ENCODE measurements around the gene COG5. TPM values are rescaled to one million over a fixed set of nuclear protein-coding genes. Genes with fewer than 3 reads are reported as not detected.

COG5 gene
- total and polyA plus RNA-seq, 9 of the 15 experiments (the other 6 are each of a cell fraction or from before 2014, with no cell fraction given), result 15.3 to 75.1 (median 56.4) TPM

DNA sequence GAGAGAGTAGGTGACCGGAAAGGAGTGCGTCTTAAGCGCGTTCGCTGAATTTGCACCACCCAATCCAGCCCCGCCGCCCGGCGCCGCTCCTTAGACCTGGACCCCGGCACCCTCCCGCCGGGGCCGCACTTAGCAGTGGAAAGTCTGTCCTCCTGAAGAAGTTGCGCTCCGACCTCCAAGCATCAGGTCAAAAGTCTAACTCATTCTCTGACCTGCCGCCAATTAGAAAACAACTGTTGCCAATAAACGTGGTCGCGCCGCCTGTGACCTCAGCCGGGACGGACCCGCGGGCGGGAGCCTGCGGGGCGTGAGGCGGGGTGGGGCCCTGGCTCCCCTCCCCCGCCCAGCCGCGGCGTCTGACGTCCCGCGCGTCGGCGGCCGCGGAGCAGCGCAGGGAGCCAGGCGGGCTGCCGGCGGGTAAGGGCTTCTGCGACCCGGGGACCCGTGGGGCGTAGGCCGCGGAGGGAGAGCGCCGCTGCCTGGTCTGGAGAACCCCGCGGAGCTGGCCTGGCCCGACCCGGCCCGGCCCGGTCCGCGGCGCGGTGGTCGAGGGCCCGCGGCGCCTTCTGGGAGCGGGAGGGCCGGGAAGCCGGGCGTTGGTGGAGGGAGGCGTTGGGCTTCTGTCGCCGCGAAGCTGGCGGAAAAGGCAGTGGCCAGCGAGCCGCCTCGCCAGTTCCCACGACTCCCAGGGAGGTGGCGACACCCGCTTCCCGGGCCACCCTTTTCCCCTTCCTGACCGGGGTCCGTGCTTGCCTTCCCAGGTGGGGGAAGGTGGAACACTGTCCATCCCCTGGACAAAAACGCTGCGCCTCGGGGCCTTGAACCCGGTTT, 16.4 kb upstream of the COG5 start, which contains the start of gene BCAP29 (continued):
- TF ChIP-seq, protein P1, sequence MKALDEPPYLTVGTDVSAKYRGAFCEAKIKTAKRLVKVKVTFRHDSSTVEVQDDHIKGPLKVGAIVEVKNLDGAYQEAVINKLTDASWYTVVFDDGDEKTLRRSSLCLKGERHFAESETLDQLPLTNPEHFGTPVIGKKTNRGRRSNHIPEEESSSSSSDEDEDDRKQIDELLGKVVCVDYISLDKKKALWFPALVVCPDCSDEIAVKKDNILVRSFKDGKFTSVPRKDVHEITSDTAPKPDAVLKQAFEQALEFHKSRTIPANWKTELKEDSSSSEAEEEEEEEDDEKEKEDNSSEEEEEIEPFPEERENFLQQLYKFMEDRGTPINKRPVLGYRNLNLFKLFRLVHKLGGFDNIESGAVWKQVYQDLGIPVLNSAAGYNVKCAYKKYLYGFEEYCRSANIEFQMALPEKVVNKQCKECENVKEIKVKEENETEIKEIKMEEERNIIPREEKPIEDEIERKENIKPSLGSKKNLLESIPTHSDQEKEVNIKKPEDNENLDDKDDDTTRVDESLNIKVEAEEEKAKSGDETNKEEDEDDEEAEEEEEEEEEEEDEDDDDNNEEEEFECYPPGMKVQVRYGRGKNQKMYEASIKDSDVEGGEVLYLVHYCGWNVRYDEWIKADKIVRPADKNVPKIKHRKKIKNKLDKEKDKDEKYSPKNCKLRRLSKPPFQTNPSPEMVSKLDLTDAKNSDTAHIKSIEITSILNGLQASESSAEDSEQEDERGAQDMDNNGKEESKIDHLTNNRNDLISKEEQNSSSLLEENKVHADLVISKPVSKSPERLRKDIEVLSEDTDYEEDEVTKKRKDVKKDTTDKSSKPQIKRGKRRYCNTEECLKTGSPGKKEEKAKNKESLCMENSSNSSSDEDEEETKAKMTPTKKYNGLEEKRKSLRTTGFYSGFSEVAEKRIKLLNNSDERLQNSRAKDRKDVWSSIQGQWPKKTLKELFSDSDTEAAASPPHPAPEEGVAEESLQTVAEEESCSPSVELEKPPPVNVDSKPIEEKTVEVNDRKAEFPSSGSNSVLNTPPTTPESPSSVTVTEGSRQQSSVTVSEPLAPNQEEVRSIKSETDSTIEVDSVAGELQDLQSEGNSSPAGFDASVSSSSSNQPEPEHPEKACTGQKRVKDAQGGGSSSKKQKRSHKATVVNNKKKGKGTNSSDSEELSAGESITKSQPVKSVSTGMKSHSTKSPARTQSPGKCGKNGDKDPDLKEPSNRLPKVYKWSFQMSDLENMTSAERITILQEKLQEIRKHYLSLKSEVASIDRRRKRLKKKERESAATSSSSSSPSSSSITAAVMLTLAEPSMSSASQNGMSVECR (CRISPR knock-in tag; IDR thresholded peaks at IDR 0.05), result 0 out of 2 replicates have a peak, but pooled peaks have one; percentile 61
- TF ChIP-seq MEIS2 (IDR thresholded peaks at IDR 0.05; ENCODE audit: partially characterized antibody), result peak; percentile 46

DNA sequence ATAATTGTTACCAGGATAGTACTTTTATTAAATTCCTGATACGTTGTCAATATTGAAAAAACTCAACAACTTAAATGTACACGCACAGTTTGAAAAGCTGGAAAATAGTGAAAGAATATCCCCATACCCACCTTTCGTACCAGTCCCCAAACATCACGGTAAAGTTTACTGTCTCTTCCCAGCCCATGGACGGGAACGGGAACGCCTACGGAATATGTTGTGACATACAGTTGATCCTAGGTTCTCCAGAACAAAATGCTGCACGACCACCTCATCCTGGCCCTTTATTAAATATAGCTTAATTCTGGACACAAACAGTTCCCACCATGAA, 15.8 kb upstream of the COG5 start:
- no peaks in the 10 kb centered on the region for H3K27me3 ChIP-seq (ENCODE audit: control insufficient read depth in 2 of 2, insufficient read depth in 2 of 2, low read length in 2 of 2)
- H3K4me1 ChIP-seq (replicated peaks in 1 of 2; ENCODE audit: control insufficient read depth in 2 of 2, insufficient read depth in 2 of 2, low read length in 2 of 2), result peaks cover 6 to 13% of the 10 kb centered on the region in 2 experiments; a peak in 4 of 5 replicates
- DNase-seq (ENCODE audit: extremely low read depth in 1 of 4, low spot score in 3 of 4) (no peak), FAIRE-seq (peak; percentile 11), ATAC-seq (peak; percentile 24)
- no peaks in the 10 kb centered on the region for H3K9me3 ChIP-seq (replicated peaks; ENCODE audit: control insufficient read depth, insufficient read depth, low read depth, low read length)
- H3K9ac ChIP-seq (ENCODE audit: insufficient read depth in 1 of 2, low read depth in 2 of 2, low read length in 2 of 2), result peak overlapping the region; percentile 92 to 93
- no peaks in the 10 kb centered on the region for H3K9me1 ChIP-seq (ENCODE audit: control insufficient read depth, insufficient read depth, low read length)
- intact Hi-C loops (cut with micrococcal nuclease) (no loop called here), in situ Hi-C loops (cut with MboI) (no loop called here)
- H3K4me2 ChIP-seq (ENCODE audit: insufficient read depth, low read length), result peak overlapping the region; percentile 95
- ChIA-PET CTCF (ENCODE audit: low intra/inter-chr PET ratio) (interaction anchor here (1.4 kb wide), 1 partner anchor 145 kb away, joined by 9 read pairs; no protein-coding TSS in a partner anchor), POLR2A (interaction anchor here (0.6 to 2.5 kb wide), 4 partner anchors 13 to 398 kb away, joined by 4 to 16 read pairs (median 5); partner anchors contain the start of genes COG5 and DUS4L)
- H3K36me3 ChIP-seq (ENCODE audit: control insufficient read depth, insufficient read depth, low read length), result peaks cover 41% of the 10 kb centered on the region
- H3K27ac ChIP-seq (ENCODE audit: extremely low read depth, low read depth, low read length), result peak overlapping the region; percentile 83
- H2AFZ ChIP-seq (ENCODE audit: low read depth, low read length), result peak overlapping the region; percentile 97
- H3K4me3 ChIP-seq, result peak overlapping the region; percentile 62
- H3K79me2 ChIP-seq (ENCODE audit: control insufficient read depth, insufficient read depth, low read length), result peaks cover 49% of the 10 kb centered on the region
- WGBS (ENCODE audit: insufficient coverage, low coverage, missing lambda C conversion rate), result under 1% methylated on average over 9 of the region's 9 CpGs
- no peaks in the 10 kb centered on the region for H4K20me1 ChIP-seq (replicated peaks; ENCODE audit: control insufficient read depth, insufficient read depth, low read length)
- TSS peak; percentile 76 for BruUV-seq (replicated peaks)
- TF ChIP-seq C11orf30 (IDR thresholded peaks at IDR 0.05; ENCODE audit: low read depth), result no peak
- TF ChIP-seq NFATC3 (IDR thresholded peaks at IDR 0.05), result no peak; the same call in 1 of the 2 replicates
- TF ChIP-seq ETV1 (tag; conservative IDR thresholded peaks at IDR 0.05; ENCODE audit: low read depth), result peak; percentile 60; the same call in 1 of the 2 replicates
- TF ChIP-seq, protein P2, sequence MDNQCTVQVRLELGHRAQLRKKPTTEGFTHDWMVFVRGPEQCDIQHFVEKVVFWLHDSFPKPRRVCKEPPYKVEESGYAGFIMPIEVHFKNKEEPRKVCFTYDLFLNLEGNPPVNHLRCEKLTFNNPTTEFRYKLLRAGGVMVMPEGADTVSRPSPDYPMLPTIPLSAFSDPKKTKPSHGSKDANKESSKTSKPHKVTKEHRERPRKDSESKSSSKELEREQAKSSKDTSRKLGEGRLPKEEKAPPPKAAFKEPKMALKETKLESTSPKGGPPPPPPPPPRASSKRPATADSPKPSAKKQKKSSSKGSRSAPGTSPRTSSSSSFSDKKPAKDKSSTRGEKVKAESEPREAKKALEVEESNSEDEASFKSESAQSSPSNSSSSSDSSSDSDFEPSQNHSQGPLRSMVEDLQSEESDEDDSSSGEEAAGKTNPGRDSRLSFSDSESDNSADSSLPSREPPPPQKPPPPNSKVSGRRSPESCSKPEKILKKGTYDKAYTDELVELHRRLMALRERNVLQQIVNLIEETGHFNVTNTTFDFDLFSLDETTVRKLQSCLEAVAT (IDR thresholded peaks at IDR 0.05), result peak in 1 of 2 experiments; percentile 59; a peak in 1 of 4 replicates
- peak; percentile 49; the same call in 1 of the 2 replicates for TF ChIP-seq CEBPG (CRISPR knock-in tag; IDR thresholded peaks at IDR 0.05)
- TF ChIP-seq CEBPG (tag; conservative IDR thresholded peaks at IDR 0.05 in 1 of 2, IDR thresholded peaks at IDR 0.05 in 1 of 2), result no peak
- TF ChIP-seq ZC3H4 (CRISPR knock-in tag; IDR thresholded peaks at IDR 0.05; ENCODE audit: borderline replicate concordance), result 0 out of 2 replicates have a peak, but pooled peaks have one; percentile 52
- TF ChIP-seq ZNF384 (IDR thresholded peaks at IDR 0.05; ENCODE audit: low read depth, low read length), result 0 out of 2 replicates have a peak, but pooled peaks have one; percentile 3
- TF ChIP-seq MIER1 (IDR thresholded peaks at IDR 0.05; ENCODE audit: low read depth), result peak; percentile 69; the same call in 1 of the 2 replicates
- TF ChIP-seq MYC (IDR thresholded peaks at IDR 0.05; ENCODE audit: low read depth, low read length), result no peak
- TF ChIP-seq MYC (CRISPR knock-in tag; IDR thresholded peaks at IDR 0.05; ENCODE audit: borderline replicate concordance, low read depth), result no peak
- 0 out of 2 replicates have a peak, but pooled peaks have one; percentile 59 for TF ChIP-seq NFRKB (IDR thresholded peaks at IDR 0.05; ENCODE audit: low read depth)
